ENCODE data around the gene IPO5. TPM values are rescaled to one million over a fixed set of nuclear protein-coding genes. Genes with fewer than 3 reads are reported as not detected.

IPO5 gene
- total and polyA plus RNA-seq, 2 of the 4 experiments (the other 2 are of a cell fraction), result 89.2 to 270 TPM

DNA sequence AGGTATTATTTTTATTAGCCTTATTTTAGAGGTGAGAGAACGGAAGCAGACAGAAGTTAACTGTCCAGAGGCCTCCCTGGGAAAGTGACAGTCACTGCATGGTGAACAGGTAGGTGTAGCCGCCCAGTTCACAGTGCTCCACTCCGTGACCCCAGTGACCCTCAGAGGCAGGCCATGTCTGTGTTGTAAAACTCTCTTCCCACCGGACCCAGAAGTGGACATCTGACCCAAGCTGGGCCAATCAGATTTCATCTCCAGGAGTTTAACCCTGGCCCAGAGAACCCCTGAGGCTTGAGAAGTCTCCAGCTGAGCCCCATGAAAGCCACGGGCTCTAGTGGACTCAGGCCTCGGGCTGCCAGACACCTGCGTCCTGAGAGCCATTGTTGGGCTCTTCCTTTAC is 105.8 kb downstream of the IPO5 start:
- H2BK20ac ChIP-seq (ENCODE audit: low read depth, low read length), result no peak overlapping the region

More for the DNA sequence above, 105.8 kb downstream of the IPO5 start:
- POLR2A ChIA-PET (ENCODE audit: unreplicated experiment), result no interaction called here
- no peaks in the 10 kb centered on the region for H3K79me1 ChIP-seq (ENCODE audit: low read depth in 1 of 2, low read length in 2 of 2)
- H3K9me1 ChIP-seq (ENCODE audit: insufficient read depth, low read length), result peaks cover 4% of the 10 kb centered on the region; the same call in 1 of the 2 replicates
- H3K4me2 ChIP-seq (ENCODE audit: low read depth, low read length), result no peak overlapping the region
- no peak overlapping the region for H2BK120ac ChIP-seq (ENCODE audit: low read depth, low read length)
- WGBS, 2 experiments (ENCODE audit: extremely low coverage in 2 of 2, insufficient read length in 1 of 2), result 82% methylated on average over 5 of the region's 7 CpGs; no CpG with 5 or more reads in 1 of the 2 experiments
- dilution Hi-C loops (cut with HindIII; ENCODE audit: low sequenced_read_pairs, unreplicated experiment), result no loop called here
- H2AK5ac ChIP-seq (ENCODE audit: low read depth, low read length), result no peak overlapping the region
- no peak overlapping the region for H2AFZ ChIP-seq (replicated peaks; ENCODE audit: low read length, poor library complexity)
- intact Hi-C loops (cut with micrococcal nuclease), result no loop called here
- TF ChIP-seq RCOR1 (IDR thresholded peaks at IDR 0.05; ENCODE audit: insufficient replicate concordance, low read length), result no peak
- no peak for TF ChIP-seq MAFK (IDR thresholded peaks at IDR 0.05; ENCODE audit: low read depth, low read length)
- no peak for TF ChIP-seq NFE2L2 (IDR thresholded peaks at IDR 0.05; ENCODE audit: low read depth, low read length)
- TF ChIP-seq RFX5 (IDR thresholded peaks at IDR 0.05; ENCODE audit: low read depth, low read length), result no peak
- TF ChIP-seq MAZ (IDR thresholded peaks at IDR 0.05; ENCODE audit: borderline replicate concordance, low read depth, low read length), result no peak
- TF ChIP-seq POLR2A (IDR thresholded peaks at IDR 0.05; ENCODE audit: low read depth, low read length), result no peak
- TF ChIP-seq CHD1 (IDR thresholded peaks at IDR 0.05; ENCODE audit: low read depth, low read length), result no peak
- TF ChIP-seq, protein P1, sequence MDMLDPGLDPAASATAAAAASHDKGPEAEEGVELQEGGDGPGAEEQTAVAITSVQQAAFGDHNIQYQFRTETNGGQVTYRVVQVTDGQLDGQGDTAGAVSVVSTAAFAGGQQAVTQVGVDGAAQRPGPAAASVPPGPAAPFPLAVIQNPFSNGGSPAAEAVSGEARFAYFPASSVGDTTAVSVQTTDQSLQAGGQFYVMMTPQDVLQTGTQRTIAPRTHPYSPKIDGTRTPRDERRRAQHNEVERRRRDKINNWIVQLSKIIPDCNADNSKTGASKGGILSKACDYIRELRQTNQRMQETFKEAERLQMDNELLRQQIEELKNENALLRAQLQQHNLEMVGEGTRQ (IDR thresholded peaks at IDR 0.05; ENCODE audit: low read depth, low read length), result no peak
- TF ChIP-seq RAD21 (IDR thresholded peaks at IDR 0.05; ENCODE audit: low read length), result no peak
- no peaks in the 10 kb centered on the region for H3K36me3 ChIP-seq (ENCODE audit: control insufficient read depth, insufficient read depth, low read length)
- CTCF ChIA-PET, result no interaction called here
- H4K8ac ChIP-seq (ENCODE audit: low read depth in 2 of 2, low read length in 2 of 2), result no peak overlapping the region
- in situ Hi-C loops (cut with MboI; ENCODE audit: low sequenced_read_pairs), result no loop called here
- H2BK5ac ChIP-seq (ENCODE audit: low read depth, low read length, poor library complexity, severe bottlenecking), result no peak overlapping the region
- H3K9me3 ChIP-seq (ENCODE audit: control insufficient read depth, insufficient read depth, low read length), result no peaks in the 10 kb centered on the region; the same call in 1 of the 2 replicates
- peak overlapping the region; percentile 5 for H2AK9ac ChIP-seq (replicated peaks; ENCODE audit: low read depth, low read length, poor library complexity)
- no peak overlapping the region for H3K56ac ChIP-seq (ENCODE audit: extremely low read depth, insufficient read depth, low read length)
- peaks cover 4% of the 10 kb centered on the region for H3K27me3 ChIP-seq (ENCODE audit: control insufficient read depth, insufficient read depth, low read length)
- no peak overlapping the region for H3K27ac ChIP-seq (ENCODE audit: insufficient read depth, low read length)
- H3K14ac ChIP-seq (replicated peaks; ENCODE audit: low read depth, low read length), result no peak overlapping the region
- no peak overlapping the region for H4K5ac ChIP-seq (ENCODE audit: low read depth, low read length)
- H3K4me3 ChIP-seq (ENCODE audit: insufficient read depth, low read depth, low read length), result no peak overlapping the region
- H3K4ac ChIP-seq (ENCODE audit: low read depth, low read length), result no peak overlapping the region
- no peak overlapping the region for H4K91ac ChIP-seq (ENCODE audit: insufficient read depth, low read depth, low read length)
- no peak overlapping the region for H2BK15ac ChIP-seq (ENCODE audit: low read depth, low read length)
- H3K4me1 ChIP-seq (ENCODE audit: control insufficient read depth, insufficient read depth, low read length), result no peaks in the 10 kb centered on the region
- H4K20me1 ChIP-seq (ENCODE audit: insufficient read depth, low read length), result no peaks in the 10 kb centered on the region
- ATAC-seq (ENCODE audit: low read depth), result no peak
- H3K23ac ChIP-seq (ENCODE audit: low read depth, low read length), result no peak overlapping the region
- no peak overlapping the region for H3K18ac ChIP-seq (ENCODE audit: low read depth, low read length)
- no peak for DNase-seq
- H3K9ac ChIP-seq (ENCODE audit: low read depth, low read length), result no peak overlapping the region
- BruUV-seq (replicated peaks), result no TSS peak

All from IMR-90 (cell line).